ENCODE measurements around the gene POLR3F. TPM values are rescaled to one million over a fixed set of nuclear protein-coding genes. Genes with fewer than 3 reads are reported as not detected.

Gene POLR3F
- total and polyA plus RNA-seq, 7 donors = 3.2 to 17.7 (median 6.9) TPM

DNA sequence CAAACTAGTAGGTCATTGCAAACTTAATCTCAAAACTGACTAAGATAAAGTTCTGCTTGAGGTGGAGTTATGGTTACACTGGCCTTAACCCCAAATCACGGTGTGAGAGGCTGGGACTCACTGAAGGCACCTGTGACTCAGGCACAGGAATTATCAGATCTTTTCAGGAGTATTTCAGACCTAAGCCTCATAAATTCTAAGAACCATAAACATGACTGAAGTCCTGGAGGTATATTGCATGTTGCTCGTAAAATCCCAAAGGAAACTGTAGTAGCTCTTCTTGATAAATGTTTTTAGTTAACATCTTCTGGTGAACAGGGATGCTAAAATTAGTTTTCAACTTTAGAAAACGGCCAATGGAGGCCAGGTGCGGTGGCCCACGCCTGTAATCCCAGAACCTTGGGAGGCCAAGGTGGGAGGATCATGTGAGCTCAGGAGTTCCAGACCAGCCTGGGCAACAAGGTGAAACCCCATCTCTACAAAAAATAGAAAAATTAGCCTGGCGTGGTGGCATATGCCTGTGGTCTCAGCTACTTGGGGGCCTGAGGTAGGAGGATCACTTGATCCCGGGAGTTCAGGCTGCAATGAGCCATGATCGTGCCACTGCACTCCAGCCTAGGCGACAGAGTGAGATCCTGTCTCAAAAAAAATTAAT is 36.9 kb upstream of the POLR3F start:
- intact Hi-C loops (cut with DNase I) = no loop called here
- TF ChIP-seq, protein P1, sequence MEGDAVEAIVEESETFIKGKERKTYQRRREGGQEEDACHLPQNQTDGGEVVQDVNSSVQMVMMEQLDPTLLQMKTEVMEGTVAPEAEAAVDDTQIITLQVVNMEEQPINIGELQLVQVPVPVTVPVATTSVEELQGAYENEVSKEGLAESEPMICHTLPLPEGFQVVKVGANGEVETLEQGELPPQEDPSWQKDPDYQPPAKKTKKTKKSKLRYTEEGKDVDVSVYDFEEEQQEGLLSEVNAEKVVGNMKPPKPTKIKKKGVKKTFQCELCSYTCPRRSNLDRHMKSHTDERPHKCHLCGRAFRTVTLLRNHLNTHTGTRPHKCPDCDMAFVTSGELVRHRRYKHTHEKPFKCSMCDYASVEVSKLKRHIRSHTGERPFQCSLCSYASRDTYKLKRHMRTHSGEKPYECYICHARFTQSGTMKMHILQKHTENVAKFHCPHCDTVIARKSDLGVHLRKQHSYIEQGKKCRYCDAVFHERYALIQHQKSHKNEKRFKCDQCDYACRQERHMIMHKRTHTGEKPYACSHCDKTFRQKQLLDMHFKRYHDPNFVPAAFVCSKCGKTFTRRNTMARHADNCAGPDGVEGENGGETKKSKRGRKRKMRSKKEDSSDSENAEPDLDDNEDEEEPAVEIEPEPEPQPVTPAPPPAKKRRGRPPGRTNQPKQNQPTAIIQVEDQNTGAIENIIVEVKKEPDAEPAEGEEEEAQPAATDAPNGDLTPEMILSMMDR (IDR thresholded peaks at IDR 0.05) = no peak
- Histone ChIP-seq H3K27me3 (ENCODE audit: insufficient read depth in 3 of 3, low read length in 2 of 3) (no peaks in the 10 kb centered on the region), H3K27ac (no peak overlapping the region), H3K36me3 (ENCODE audit: insufficient read depth in 1 of 2, low read depth in 1 of 2) (no peaks in the 10 kb centered on the region), H3K4me1 (no peaks in the 10 kb centered on the region), H3K4me3 (no peak overlapping the region), H3K9me3 (no peaks in the 10 kb centered on the region)
- DNase-seq = no peak
- ATAC-seq = no peak
- WGBS, 3 donors = 91 to 93% (median 93%) methylated on average over 9 of the region's 9 CpGs

DNA sequence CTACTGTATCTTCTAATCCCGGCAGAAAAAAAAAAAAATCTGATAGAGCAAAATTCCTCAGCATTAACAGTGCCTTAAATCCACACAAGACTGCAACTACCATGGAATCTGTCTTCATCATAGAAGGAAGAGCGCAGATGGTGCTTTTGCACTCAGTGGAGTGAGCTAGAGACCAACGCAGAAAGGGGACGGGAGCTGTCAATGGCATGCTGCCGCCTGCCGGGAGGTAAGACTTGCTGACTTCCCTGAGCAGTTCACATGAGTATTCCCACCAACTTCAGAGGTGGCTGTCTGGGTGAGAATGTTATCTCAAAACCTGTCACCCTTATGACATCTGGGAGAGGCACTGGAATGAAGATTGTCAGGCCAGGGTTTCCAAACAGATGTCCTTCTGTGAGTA is 36.0 kb upstream of the POLR3F start:
- H3K4me1 ChIP-seq = no peaks in the 10 kb centered on the region
- ATAC-seq (no peak), DNase-seq (no peak)
- intact Hi-C loops (cut with DNase I) = no loop called here
- H3K9me3 ChIP-seq = no peaks in the 10 kb centered on the region
- TF ChIP-seq, protein P1 (IDR thresholded peaks at IDR 0.05) = no peak
- H3K36me3 ChIP-seq (ENCODE audit: insufficient read depth in 1 of 2, low read depth in 1 of 2) = no peaks in the 10 kb centered on the region
- H3K27me3 ChIP-seq (ENCODE audit: insufficient read depth in 3 of 3, low read length in 2 of 3) = no peaks in the 10 kb centered on the region
- no peak overlapping the region for H3K4me3 ChIP-seq
- WGBS, 3 donors = 83 to 93% (median 91%) methylated on average over 6 of the region's 6 CpGs
- H3K27ac ChIP-seq = no peak overlapping the region

DNA sequence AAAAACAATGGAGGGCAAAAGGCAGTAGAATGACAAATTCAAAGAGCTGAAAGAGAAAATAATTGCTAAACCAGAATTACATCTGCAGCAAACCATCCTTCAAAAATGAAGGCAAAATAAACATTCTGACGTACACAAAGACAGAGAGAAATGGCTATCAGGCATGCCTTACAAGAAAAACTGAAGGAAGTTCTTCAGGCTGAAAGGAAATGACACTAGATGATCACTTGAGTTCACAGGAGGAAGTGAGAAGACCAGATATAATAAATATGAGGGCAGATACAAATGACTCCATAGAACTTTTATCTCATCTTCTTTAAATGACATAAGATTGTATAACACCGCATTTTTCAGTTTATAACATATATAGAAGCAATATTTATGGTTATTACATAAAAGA is 30.3 kb upstream of the POLR3F start:
- no peaks in the 10 kb centered on the region for H3K4me1 ChIP-seq
- WGBS, 3 donors = 82 to 87% (median 85%) methylated on average over 2 of the region's 2 CpGs
- H3K27ac ChIP-seq = no peak overlapping the region
- no peaks in the 10 kb centered on the region for H3K27me3 ChIP-seq (ENCODE audit: insufficient read depth in 3 of 3, low read length in 2 of 3)
- TF ChIP-seq, protein P1 (IDR thresholded peaks at IDR 0.05) = no peak
- H3K36me3 ChIP-seq (ENCODE audit: insufficient read depth in 1 of 2, low read depth in 1 of 2) = no peaks in the 10 kb centered on the region
- H3K4me3 ChIP-seq = no peak overlapping the region
- ATAC-seq (no peak), DNase-seq (no peak)
- H3K9me3 ChIP-seq = no peaks in the 10 kb centered on the region
- intact Hi-C loops (cut with DNase I) = no loop called here

DNA sequence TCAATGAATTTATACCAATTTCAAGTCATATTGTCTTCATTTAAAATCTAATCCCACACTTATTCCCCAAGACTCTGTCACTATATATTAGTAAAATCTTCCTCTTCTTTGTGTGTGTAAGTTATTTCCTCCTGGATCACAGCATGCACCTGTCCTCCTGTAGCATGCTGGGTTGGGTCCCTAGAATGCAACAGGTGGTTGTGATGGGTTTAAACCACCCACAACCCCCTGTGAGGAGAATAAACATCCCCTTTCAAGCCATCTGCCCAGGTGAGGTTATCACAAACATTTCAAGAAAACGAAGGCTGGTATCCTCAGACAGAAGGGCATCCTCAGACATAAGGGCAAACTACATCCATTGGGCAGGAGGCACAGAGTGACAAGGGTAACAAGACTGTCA is 26.8 kb upstream of the POLR3F start:
- intact Hi-C loops (cut with DNase I) = no loop called here
- Histone ChIP-seq H3K27ac (no peak overlapping the region), H3K36me3 (ENCODE audit: insufficient read depth in 1 of 2, low read depth in 1 of 2) (no peaks in the 10 kb centered on the region), H3K9me3 (no peaks in the 10 kb centered on the region), H3K4me1 (no peaks in the 10 kb centered on the region), H3K4me3 (no peak overlapping the region), H3K27me3 (ENCODE audit: insufficient read depth in 3 of 3, low read length in 2 of 3) (no peaks in the 10 kb centered on the region)
- TF ChIP-seq, protein P1 (IDR thresholded peaks at IDR 0.05) = no peak
- DNase-seq (no peak), ATAC-seq (no peak)
- WGBS, 3 donors = 35 to 83% (median 74%) methylated on average over 1 of the region's 1 CpG

DNA sequence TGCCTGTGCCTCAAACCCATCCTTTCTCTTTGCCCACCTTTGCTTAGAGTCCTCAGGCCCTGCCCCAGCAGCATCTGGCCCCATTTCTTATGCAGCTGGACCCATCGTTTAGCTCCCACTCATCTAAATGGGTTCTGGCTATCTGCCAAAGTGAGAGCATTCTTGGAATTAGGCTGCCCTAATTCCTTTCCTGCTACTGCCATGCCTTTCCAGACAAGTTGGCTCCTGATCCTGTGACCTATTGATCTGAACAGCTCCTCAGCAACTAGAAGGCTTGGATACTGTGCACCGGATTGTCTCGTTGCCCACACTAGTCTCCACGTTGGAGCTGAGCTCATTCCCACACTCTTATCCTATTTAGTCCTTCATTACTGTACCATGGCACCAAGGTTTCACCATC is 23.3 kb upstream of the POLR3F start:
- Histone ChIP-seq H3K9me3 (no peaks in the 10 kb centered on the region), H3K4me1 (no peaks in the 10 kb centered on the region), H3K4me3 (no peak overlapping the region), H3K27me3 (ENCODE audit: insufficient read depth in 3 of 3, low read length in 2 of 3) (no peaks in the 10 kb centered on the region), H3K36me3 (ENCODE audit: insufficient read depth in 1 of 2, low read depth in 1 of 2) (no peaks in the 10 kb centered on the region), H3K27ac (no peak overlapping the region)
- intact Hi-C loops (cut with DNase I) = no loop called here
- TF ChIP-seq, protein P1 (IDR thresholded peaks at IDR 0.05) = no peak
- no peak for DNase-seq
- ATAC-seq = no peak
- 25 to 30% (median 28%) methylated on average over 4 of the region's 4 CpGs for WGBS, 3 donors
